Natural killer cell (primary cell): ENCODE measurements around the gene PIGR. TPM values are rescaled to one million over a fixed set of nuclear protein-coding genes. Genes with fewer than 3 reads are reported as not detected.

ENCODE experiments used
- ATAC-seq, 3 donors: fragments of 150-1000 bp in 2 of 3; fragments of 200-7000 bp in 1 of 3; cut with Tn5 transposase; 1 replicate in 1 of 3; 2 replicates in 2 of 3; pipeline ENCODE4 v1.10.0; 2021; ENCODE audit warnings: mild to moderate bottlenecking in 2 of 3, moderate library complexity in 2 of 3
- DNase-seq, 2 donors: peaks; one replicate each; pipeline versions ENCODE4 v3.0.0 to v3.0.0-alpha.2; 2013 to 2021; ENCODE audit warnings: mixed read lengths in 1 of 2
- H3K27ac ChIP-seq: one replicate; pipeline ENCODE4 v1.5.1; 2013; ENCODE audit warnings: mild to moderate bottlenecking, low read length
- H3K27me3 ChIP-seq: one replicate; pipeline ENCODE4 v1.6.1; 2013; ENCODE audit warnings: low read length; ENCODE audit not compliant: control insufficient read depth, insufficient read depth
- H3K36me3 ChIP-seq: one replicate; pipeline ENCODE4 v1.6.1; 2013; ENCODE audit warnings: low read length; ENCODE audit not compliant: control insufficient read depth, insufficient read depth
- H3K4me1 ChIP-seq: one replicate; pipeline ENCODE4 v1.6.1; 2013; ENCODE audit warnings: low read length; ENCODE audit not compliant: control insufficient read depth, insufficient read depth
- H3K4me3 ChIP-seq: one replicate; pipeline ENCODE4 v1.5.1; 2013; ENCODE audit warnings: low read length
- H3K9me3 ChIP-seq: one replicate; pipeline ENCODE4 v1.6.1; 2013; ENCODE audit warnings: low read length; ENCODE audit not compliant: control insufficient read depth, insufficient read depth
- H3K27ac Mint-ChIP-seq, 2 donors: one replicate each; pipeline ENCODE4 v1.8.0; 2022; ENCODE audit warnings: mild to moderate bottlenecking in 2 of 2, mixed read lengths in 2 of 2, moderate library complexity in 1 of 2
- H3K27me3 Mint-ChIP-seq, 2 donors: one replicate each; pipeline ENCODE4 v1.8.0; 2022; ENCODE audit warnings: low read depth in 2 of 2, mixed read lengths in 2 of 2
- H3K36me3 Mint-ChIP-seq: one replicate; pipeline ENCODE4 v1.8.0; 2022; ENCODE audit warnings: mixed read lengths
- H3K4me1 Mint-ChIP-seq, 2 donors: one replicate each; pipeline ENCODE4 v1.8.0; 2022; ENCODE audit warnings: mixed read lengths in 2 of 2
- H3K4me3 Mint-ChIP-seq: one replicate; pipeline ENCODE4 v1.8.0; 2022; ENCODE audit warnings: mild to moderate bottlenecking, moderate library complexity, mixed read lengths
- H3K9me3 Mint-ChIP-seq, 2 donors: one replicate each; pipeline ENCODE4 v1.8.0; 2022; ENCODE audit warnings: mixed read lengths in 2 of 2
- CTCF ChIP-seq: fragments of 200-600 bp; IDR thresholded peaks from one replicate; pipeline ENCODE4 v1.8.0; 2022; ENCODE audit warnings: antibody characterized with exemption
- WGBS: methylation state at CpG from one replicate; pipeline ENCODE4 v1.1.7; 2013; ENCODE audit warnings: missing lambda C conversion rate; ENCODE audit not compliant: insufficient coverage; 5-methylcytosine and 5-hydroxymethylcytosine counted together
- intact Hi-C: fragments of 100-400 bp; cut with micrococcal nuclease; formaldehyde crosslinking; loops from one replicate; pipeline ENCODE4 v1.14.2; 2022
- total RNA-seq, 4 donors: library from RNA; stranded (reverse); fragments of 120-200 nt in 1 of 4; gene quantifications; one replicate each; pipeline versions ENCODE4 v1.2.3 to v1.2.4, GENCODE V29; 2013 to 2022

PIGR gene
- total RNA-seq, 3 donors from 2014 or later (not counting 1 experiment from before 2014, with no cell fraction given) = 0.38 TPM; not detected in 2

- H3K9me3 Mint-ChIP-seq = no peaks in the 10 kb centered on the region
- ATAC-seq (no peak), DNase-seq (no peak)
- H3K36me3 ChIP-seq = no peaks in the 10 kb centered on the region
- WGBS = 78% methylated on average over 1 of the region's 2 CpGs
- peaks cover 5% of the 10 kb centered on the region for H3K4me1 ChIP-seq
- H3K4me1 Mint-ChIP-seq = peaks cover 12 to 13% of the 10 kb centered on the region in 2 donors
- no peak for TF ChIP-seq CTCF
- no peak overlapping the region for H3K27ac Mint-ChIP-seq
- intact Hi-C loops = no loop called here
- no peak overlapping the region for H3K27ac ChIP-seq
- no peaks in the 10 kb centered on the region for H3K27me3 ChIP-seq
- peaks cover 0 to 3% of the 10 kb centered on the region in 2 donors for H3K27me3 Mint-ChIP-seq
- no peaks in the 10 kb centered on the region for H3K9me3 ChIP-seq
- no peak overlapping the region for H3K4me3 Mint-ChIP-seq
- H3K36me3 Mint-ChIP-seq = no peaks in the 10 kb centered on the region
- no peak overlapping the region for H3K4me3 ChIP-seq
These were observed 52.9 kb downstream of the PIGR start for GRCh38 chr1:206893380-206893779.

DNA sequence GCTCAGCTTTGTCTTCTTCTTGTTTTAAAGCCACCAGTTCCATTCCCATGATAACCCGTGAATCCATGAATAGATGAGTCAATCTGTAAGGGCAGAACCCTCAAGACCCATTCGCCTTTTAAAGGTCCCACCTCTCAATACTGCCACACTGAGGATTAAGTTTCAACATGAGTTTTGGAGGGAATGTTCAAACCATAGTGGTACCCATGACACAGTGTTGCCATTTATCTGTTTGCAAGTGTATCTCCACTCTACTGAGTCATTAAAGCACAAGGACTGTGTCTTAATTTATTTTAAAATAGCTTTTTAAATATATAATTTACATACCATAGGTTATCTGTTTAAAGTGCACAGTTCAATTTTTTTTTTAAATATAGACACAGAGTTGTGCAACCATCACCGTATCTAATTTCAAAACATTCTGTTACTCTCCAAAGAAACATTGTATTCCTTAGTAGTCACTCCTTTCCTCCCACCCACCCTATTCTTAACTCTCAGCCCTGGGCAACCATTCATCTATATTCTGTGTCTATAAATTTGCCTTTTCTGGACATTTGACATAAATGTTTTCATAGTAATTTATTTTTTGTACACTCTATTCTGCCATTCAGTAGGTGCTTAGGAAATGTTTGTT, 53.8 kb downstream of the PIGR start:
- Histone ChIP-seq H3K27me3 (no peaks in the 10 kb centered on the region), H3K4me1 (peaks cover 5% of the 10 kb centered on the region), H3K27ac (no peak overlapping the region), H3K4me3 (no peak overlapping the region), H3K36me3 (no peaks in the 10 kb centered on the region), H3K9me3 (no peaks in the 10 kb centered on the region)
- TF ChIP-seq CTCF = no peak
- WGBS = 91% methylated on average over 2 of the region's 3 CpGs
- no peak overlapping the region for H3K27ac Mint-ChIP-seq
- H3K36me3 Mint-ChIP-seq = no peaks in the 10 kb centered on the region
- ATAC-seq (no peak), DNase-seq (no peak)
- no peak overlapping the region for H3K4me3 Mint-ChIP-seq
- intact Hi-C loops = no loop called here
- H3K9me3 Mint-ChIP-seq = no peaks in the 10 kb centered on the region
- H3K4me1 Mint-ChIP-seq = peaks cover 12 to 13% of the 10 kb centered on the region in 2 donors
- H3K27me3 Mint-ChIP-seq = peaks cover 0 to 3% of the 10 kb centered on the region in 2 donors

- DNase-seq (no peak), ATAC-seq (no peak)
- no peak overlapping the region for H3K27ac Mint-ChIP-seq
- H3K4me1 Mint-ChIP-seq = peaks cover 12 to 13% of the 10 kb centered on the region in 2 donors
- Histone ChIP-seq H3K36me3 (no peaks in the 10 kb centered on the region), H3K4me3 (no peak overlapping the region), H3K4me1 (peaks cover 5% of the 10 kb centered on the region), H3K9me3 (no peaks in the 10 kb centered on the region), H3K27me3 (no peaks in the 10 kb centered on the region), H3K27ac (no peak overlapping the region)
- H3K36me3 Mint-ChIP-seq = no peaks in the 10 kb centered on the region
- WGBS = 65% methylated on average over 1 of the region's 1 CpG
- no peak for TF ChIP-seq CTCF
- H3K4me3 Mint-ChIP-seq = no peak overlapping the region
- H3K9me3 Mint-ChIP-seq = no peaks in the 10 kb centered on the region
- intact Hi-C loops = no loop called here
- peaks cover 0 to 3% of the 10 kb centered on the region in 2 donors for H3K27me3 Mint-ChIP-seq
These were observed 54.9 kb downstream of the PIGR start for GRCh38 chr1:206891412-206891811.
